HG03280 (cell line): ENCODE measurements around the gene EXPH5.
"Not testable (repeated sequence)": the region's sequence is repeated elsewhere in the genome, so short reads cannot be mapped to it uniquely, and the experiment has no call there.

ENCODE experiments used
- ATAC-seq: cut with Tn5 transposase; IDR thresholded peaks from one replicate; pipeline ENCODE4 v1.9.1; 2021; ENCODE audit warnings: mild to moderate bottlenecking, moderate library complexity; ENCODE audit not compliant: unreplicated experiment

The EXPH5 gene, protein sequence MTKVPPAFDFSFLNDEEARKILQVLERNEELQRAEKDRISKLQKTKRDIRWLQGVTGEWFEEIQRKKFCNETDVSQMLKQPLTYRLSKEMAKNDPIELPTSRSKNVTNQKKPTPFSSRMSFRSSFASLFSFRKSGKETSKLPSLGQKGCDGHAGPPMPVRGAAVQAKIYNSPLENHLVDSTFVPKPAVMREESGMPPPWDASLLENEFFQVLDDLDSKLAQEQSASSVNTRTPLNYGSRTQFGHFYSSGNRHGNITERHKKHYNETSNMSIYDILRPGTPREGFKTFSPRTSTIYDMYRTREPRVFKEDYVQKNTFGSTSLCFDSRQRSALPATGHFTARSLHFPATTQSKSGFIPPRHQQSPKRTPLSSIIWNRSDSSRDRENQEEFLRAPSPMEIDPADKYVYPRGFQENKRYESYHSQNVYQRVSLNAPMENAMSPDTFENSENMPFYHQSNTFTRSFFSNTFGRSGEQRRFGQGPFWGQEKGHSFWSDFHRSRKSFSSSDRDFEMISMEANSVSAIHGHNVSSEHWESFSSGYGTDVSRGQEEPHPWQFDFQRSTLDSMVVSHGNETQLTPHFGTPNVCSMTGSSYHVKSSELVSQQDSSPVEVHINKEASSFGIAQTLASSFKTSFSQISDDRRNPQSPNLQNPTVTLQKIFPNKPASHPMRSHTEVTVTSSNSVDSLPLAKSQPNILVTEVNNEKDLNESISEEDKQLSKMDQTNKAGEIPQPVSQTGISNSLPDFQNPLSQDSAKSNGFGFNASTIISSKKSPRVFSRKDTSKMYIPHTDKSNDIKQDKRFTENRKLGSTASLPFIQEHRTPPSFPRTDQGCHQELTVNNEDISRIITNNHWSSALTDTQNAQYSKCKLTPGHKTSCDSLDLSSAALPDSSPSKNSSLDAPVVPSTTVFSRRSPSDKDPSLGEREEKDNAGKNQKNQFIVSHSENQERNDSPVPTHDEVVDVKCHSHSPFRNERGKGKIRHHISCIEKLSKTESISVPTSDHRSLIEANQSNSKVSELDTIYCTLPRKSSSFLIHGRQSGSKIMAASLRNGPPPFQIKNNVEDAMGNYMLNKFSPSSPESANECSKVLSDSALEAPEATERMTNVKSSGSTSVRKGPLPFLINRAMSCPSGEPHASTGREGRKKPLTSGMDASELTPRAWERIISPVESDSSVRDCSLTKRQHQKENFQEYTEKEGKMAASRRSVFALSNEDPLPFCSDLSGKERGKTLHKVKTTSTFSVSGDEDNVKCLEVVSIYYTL (N-terminal part only)

DNA sequence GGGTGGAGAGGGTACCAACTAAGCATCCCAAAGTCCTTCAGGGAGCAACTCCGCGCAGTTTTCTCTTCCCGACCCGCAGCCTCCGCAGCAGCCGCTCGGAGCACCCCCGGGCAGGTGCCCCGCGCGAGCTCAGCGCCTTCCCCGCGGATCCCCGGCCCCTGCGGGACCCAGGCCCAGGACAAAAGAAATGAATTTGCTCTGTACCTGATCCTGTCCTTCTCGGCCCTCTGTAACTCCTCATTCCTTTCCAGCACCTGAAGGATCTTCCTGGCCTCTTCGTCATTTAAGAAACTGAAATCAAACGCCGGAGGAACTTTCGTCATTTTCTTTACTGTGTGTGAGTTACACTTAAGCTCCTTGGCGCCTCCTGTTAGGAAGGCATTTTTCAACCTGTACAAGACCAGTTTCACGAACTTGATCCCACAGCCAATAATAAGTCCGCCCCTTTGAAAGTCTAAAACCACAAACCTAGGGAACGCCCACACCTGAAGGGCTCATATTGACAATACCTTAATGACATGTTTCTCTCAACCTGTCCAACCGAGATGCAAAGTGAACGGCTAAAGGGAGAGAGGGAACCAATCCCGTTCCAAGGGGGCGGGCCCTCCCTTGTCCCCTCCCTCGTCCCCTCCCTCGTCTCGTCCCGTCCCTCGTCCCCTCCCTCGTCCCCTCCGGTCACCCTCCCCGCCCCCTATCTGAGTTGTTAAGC, at the start of gene EXPH5:
EXPH5 (minus strand) TSS at position 555 of the 709 bp plus-strand sequence; CDS start at position 323, 232 bp downstream.
- ATAC-seq, result peak; percentile 92

DNA sequence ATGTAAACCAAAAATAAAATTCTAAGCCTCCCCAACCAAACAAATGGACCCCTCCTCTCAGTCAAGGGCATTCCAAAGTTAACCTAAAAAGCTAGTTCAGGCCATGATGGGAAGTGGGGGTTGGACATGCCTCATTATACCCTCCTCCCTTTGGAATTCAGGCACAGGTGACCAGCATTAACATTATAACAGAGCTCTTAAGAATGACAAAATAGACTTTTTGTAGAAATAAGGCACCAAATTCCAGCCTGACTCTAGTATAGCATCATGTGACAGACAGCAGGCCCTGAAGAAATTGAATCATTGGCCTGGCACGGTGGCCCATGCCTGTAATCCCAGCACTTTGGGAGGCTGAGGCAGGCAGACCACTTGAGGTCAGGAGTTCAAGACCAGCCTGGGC, 48.2 kb upstream of the EXPH5 start:
- not testable (repeated sequence) for ATAC-seq

DNA sequence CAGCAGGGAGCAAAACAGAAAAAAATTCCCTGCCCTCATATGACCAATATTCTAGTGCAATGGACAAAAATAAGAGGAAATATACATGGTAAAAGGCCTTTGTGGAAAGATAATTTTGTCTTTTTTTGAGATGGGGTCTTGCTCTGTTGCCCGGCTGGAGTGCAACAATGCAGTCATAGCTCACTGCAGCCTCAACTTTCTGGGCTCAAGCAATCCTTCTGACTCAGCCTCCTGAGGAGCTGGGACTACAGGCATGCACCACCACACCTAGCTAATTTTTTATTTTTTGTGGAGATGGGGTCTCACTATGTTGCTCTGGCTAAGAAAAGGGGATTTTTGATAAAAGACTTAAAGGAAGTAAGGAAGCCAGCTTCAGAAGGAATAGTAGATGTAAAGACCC, 45.6 kb upstream of the EXPH5 start:
- no peak for ATAC-seq

DNA sequence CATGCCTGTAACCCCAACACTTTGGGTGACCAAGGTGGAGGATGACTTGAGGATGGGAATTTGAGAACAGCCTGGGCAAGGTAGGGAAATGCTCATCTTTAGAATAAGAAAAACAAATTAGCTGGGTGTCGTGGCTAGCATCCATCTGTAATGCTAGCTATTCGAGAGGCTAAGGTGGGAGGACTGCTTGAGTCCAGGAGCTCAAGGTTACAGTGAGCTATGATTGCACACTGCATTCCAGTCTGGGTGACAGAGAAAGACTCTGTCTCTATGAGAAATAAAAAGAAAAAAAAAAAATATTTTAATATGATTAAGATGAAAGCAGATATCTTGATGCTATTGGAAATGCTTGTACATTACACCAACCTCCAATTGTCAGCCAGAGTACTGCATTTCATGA, 42.7 kb upstream of the EXPH5 start:
- no peak for ATAC-seq

DNA sequence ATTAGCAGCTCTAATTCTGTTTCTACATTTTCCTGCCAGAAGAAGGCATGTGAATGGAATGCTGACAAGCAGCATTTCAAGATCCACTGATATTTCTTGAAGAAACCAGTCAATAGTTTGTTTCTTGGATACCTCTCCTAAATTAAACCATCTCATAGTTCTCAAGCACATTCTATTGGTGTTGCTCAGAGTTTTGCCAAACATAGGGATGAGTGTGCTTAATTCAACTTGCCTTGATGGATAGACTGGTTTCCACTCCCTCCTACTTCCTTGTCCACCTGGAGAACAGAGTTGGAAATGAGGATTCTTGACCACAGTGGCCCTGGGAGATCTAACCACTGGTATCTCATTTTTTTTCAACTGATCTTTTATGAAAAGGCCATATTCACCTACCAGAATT, 41.5 kb upstream of the EXPH5 start:
- ATAC-seq, result no peak

DNA sequence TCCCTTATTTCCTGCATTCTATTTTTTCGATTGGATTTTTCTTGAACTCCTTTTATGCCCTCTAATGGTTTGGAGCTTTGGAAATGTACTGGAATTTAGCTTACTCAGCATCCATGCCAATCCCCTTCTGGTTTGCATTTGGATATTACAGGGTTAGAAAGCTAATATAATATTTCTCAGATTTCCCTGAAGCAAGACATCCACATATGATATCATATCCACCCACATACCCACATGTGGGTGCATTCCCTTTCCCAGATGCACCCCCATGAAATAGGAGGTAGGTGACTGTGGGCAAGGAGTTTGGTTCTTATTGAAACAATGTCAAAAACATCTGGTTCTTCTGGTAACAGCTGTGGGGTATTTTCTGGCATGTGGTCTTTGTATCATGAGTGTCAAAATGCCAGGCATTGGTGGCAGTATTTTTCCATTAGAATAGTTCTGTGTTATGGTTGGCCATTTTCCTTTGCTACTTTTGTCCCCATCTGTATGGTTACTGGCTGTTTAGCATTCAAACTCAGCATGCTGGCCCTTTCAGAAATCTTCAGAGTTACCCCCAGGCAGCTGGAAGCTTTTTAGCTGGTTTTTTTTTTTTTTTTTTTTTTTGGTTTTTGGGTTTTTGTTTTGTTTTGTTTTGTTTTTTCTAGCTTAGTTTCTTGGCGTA, 38.6 kb upstream of the EXPH5 start:
- no peak for ATAC-seq

DNA sequence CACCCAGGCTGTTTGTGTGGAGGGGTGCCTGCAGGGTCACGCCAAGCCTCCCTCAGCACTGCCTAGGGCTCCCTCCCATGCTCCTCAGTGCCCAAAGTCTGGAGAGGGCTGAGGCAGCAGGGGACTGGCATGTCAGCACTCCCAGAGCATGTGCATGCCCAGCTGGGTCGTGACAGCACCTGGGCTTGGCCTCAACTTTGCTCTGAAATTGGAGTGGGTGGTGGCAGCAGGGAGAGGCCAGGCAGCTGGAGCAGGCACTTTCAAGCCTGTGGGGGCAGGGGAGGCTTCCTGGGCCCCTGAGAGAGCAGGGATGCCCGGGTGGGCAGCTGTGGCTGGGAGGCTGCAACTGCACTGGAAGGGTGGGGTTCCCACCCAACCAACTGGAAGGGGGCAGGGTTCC, 35.7 kb upstream of the EXPH5 start:
- no peak for ATAC-seq

DNA sequence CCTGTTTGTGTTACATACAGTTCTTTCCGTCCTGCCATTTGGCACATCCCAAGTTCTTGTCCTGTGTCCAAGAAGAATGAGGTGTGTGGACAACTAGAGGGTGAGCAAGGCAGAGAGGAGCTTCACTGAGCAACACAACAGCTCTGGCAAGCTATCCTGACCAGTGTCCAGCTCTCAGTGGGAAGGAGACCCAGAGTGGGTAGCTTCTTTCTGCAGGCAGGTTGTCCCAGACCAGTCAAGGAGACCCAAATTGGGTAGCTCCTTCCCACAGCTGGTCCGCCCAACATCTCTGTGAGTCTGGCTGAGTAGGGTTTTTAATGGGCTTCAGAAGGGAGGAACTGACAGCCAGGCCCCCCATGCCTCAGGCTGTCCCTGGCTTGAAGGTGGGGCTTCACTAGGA, 35.2 kb upstream of the EXPH5 start:
- ATAC-seq, result no peak

DNA sequence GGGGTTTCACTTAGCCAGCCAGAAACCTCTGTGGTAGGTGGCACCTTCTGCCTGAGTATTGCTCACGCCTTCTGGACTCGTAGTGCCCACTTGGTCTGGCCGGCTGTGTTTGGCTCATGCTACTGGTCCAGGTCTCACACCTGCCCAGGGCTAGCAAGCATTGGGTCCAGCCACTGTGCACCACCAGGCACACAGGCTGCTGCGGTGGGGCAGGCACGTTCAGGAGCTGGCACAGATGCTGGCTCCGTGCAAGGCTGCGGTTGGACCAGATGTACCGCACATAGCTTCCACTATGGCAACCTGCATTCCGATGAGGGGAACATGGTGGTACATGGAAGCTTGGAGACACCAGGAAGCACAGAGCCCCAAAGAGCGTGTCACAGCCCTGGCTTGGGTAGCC, 34.8 kb upstream of the EXPH5 start:
- ATAC-seq, result no peak

DNA sequence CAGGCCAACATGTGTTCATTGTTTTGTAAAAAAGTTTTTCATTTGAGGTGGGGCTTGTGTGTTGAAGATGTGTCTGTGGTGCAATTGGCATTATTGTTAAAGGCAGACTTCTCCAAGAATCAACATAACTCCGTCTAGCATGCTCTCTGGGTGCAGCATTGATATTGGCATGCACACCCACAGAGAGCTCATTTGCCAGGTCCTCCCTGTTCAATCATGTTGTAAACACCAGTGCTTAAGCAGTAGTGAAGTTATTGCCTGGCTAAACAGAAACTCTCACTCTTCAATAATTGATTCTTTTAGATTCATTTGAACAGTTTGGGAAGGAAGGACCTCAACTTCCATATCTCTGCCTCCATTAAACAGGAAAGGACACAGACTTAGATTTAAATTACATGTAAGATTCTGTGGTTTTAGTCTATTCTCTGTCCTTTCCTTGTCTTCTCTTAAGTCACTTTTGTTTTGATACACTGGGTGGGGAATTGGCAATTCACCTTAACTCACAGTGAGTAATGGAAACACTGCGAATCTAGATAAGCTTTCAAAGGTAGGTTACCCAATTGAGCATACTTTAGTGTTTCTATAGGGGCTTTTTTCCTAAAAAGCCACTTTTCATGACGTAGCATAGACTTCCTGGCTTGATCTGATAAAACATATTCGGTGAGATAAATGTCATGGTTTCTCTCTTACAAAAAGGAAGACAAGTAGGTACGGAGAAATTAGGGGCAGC, 30.8 kb upstream of the EXPH5 start:
- ATAC-seq, result no peak

DNA sequence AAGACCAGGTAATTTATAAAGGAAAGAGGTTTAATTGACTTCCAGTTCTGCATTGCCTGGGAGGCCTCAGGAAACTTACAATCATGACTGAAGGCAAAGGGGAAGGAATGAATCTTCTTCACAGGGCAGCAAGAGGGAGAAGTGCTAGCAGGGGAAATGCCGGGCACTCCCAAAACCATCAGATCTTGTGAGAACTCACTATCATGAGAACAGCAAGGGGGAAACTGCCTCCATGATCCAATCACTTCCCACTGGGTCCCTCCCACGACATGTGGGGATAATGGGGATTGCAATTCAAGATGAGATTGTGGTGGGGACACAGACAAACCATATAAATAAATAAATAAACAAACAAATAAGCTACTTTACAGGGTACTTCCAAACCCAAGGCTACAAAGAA, 28.8 kb upstream of the EXPH5 start:
- no peak for ATAC-seq

DNA sequence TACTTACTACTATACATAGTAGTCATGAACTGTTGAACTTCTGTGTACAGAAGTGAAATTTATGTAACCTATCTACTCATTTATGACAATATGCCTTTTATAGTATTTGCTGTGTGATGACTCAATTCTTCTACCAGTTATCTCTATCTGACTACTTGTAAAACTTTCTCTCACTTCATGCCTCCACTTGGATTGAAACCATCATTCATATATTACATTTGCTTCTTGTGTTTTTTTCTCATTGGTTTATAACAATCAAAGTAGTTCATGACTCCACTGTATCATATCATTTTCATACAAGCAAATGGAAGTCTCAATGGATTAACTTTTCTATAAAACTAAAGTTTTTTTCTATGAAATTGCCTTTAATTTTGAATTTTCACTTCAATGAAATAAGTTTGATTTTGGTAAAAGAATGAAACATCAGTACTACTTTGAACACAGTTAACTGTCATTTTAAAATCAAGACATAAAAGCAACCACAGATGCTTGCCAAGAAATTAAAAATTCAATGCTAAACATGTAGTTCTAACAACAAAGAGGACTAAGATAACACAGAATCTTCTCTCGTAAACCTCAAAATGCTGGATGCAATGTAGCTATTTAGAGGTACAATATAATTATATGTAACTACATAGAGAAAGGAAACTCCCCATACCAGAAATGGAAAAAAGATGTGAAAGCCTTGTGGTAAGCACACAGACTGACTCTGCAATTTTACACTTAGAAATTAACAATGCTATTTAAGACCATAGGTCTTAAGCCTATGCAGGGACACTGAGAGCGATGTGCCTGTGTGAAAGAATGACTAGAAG, 27.6 kb upstream of the EXPH5 start:
- peak; percentile 85 for ATAC-seq

DNA sequence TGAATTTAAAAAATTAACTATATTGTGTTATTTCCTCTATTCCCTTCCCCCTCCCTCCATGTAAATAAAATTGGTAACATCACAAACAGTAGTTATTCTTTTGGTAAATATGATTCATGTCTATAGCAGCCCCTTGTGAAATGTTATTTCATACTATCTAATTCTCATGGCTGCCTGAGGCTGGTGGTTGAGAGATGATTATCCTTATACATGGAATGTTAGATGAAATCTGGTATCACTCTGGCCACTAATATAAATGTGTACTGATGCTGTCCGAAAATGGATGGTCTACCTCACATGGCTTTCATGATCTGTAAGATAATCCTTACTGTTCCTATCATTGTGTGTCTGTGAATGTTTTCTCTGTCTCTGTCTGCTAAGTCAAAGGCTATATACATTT, 25.0 kb upstream of the EXPH5 start:
- no peak for ATAC-seq

DNA sequence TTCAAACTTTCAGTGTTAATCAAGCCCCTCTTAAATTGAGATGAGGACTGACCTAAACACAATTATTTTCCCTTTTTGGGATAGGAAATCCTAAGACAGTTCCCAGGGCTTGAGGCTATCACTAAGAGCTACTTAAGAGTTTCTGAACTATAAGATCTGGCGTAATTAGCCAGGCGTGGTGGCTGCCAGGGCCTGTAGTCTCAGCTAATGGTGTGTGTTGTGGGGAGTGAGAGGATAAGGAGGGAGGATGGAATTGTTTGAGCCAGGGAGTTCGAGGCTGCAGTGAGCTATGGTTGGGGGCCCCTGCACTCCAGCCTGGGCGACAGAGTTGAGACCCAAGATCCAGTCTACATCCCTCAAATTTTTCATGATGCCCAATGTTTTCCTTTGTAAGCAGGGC, 23.5 kb upstream of the EXPH5 start:
- no peak for ATAC-seq

DNA sequence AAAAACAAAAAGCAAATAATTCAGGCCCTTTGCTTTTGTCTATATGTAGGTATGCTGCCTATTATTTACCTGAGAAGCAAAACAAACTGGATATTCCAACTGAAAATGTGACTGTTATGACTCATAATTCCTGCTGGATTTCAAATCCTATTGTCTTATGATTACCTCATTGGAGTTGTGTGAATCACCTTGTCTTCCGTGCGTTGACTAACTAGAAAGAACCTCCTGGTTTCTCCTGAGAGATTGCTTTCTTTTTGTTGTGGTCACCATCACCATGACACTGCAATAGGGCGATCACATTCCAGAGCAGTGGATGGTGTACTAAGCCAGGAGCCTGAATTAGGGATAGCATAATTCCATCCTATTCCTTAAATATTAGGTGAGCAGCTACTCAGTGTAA, 23.0 kb upstream of the EXPH5 start:
- no peak for ATAC-seq

DNA sequence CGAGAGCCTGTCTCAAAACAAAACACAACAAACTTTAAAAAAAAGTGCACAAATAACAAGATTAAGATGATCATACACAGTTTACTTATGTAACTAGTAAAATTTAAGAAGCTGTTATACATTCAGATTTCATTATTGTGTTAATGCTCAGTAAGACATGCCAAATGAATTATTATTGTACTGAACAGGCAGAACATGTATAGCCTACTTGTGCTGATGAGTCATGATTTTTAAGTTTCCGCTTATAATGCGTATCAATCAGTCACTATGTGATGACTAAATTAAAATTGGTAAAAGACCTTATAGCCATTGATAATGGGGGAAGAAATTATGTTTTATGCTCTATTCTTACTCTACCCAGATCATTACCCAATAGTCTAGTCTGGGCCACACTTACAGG, 20.5 kb upstream of the EXPH5 start:
- ATAC-seq, result no peak

DNA sequence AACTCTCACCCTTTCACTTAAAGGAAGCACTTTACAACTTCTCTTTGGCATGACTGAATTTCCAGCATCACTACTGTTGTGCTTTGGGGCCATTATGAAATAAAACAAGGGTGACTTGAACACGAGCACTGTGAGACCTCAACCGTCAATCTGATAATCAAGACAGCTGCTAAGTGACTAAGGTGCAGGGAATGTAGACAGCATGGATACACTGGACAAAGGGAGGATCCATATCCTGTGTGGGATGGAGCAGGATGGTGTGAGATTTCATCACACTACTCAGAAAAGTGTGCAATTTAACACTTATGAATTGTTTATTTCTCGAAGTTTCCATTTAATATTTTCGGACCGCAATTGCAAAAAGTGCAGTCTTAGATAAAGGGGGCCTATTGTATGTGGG, 16.1 kb upstream of the EXPH5 start:
- no peak for ATAC-seq

DNA sequence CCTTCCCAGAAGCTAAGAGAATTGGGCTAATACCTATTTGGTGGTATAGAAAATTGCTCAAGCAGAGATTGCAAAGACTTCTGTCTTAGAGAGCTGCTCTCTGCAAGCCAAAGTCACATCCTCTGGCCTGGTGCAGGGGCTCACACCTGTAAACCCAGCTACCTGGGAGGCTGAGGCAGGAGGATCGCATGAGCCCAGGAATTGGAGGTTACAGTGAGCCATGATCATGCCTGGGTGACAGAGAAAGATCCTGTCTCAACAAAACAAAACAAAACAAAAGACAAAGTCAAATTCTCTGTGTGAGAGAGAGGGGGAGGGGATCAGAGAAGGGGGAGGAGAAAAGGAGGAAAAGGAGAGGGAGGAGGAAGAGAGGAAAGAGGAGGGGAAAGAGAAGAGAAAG, 15.0 kb upstream of the EXPH5 start:
- no peak for ATAC-seq
